ENCODE results near the gene ZFAND5. TPM values are rescaled to one million over a fixed set of nuclear protein-coding genes. Genes with fewer than 3 reads are reported as not detected.
A peak's percentile ranks its signal among the peaks of the same experiment; 100 is the strongest.

ZFAND5 gene
- total RNA-seq, 4 donors from 2014 or later: 124 to 488 (median 288) TPM

GRCh38 chr9:72304538-72304937 is 60.5 kb downstream of the ZFAND5 start:
- Histone ChIP-seq H3K27me3 (no peaks in the 10 kb centered on the region), H3K9me3 (no peaks in the 10 kb centered on the region), H3K27ac (peak overlapping the region in 3 of 4 donors; percentile 66 to 82 (median 78)), H3K4me3 (peak overlapping the region in 1 of 2 donors; percentile 38), H3K36me3 (no peaks in the 10 kb centered on the region), H3K4me1 (peaks cover 0 to 3% (median 0%) of the 10 kb centered on the region in 3 donors)
- ATAC-seq: no peak
- TF ChIP-seq POLR2A (IDR thresholded peaks at IDR 0.05) (no peak), EP300 (IDR thresholded peaks at IDR 0.05) (no peak), POLR2AphosphoS5 (IDR thresholded peaks at IDR 0.05) (no peak)
- TF ChIP-seq, protein P1, sequence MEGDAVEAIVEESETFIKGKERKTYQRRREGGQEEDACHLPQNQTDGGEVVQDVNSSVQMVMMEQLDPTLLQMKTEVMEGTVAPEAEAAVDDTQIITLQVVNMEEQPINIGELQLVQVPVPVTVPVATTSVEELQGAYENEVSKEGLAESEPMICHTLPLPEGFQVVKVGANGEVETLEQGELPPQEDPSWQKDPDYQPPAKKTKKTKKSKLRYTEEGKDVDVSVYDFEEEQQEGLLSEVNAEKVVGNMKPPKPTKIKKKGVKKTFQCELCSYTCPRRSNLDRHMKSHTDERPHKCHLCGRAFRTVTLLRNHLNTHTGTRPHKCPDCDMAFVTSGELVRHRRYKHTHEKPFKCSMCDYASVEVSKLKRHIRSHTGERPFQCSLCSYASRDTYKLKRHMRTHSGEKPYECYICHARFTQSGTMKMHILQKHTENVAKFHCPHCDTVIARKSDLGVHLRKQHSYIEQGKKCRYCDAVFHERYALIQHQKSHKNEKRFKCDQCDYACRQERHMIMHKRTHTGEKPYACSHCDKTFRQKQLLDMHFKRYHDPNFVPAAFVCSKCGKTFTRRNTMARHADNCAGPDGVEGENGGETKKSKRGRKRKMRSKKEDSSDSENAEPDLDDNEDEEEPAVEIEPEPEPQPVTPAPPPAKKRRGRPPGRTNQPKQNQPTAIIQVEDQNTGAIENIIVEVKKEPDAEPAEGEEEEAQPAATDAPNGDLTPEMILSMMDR (IDR thresholded peaks at IDR 0.05): no peak
- WGBS, 2 donors (ENCODE audit: low coverage in 1 of 2): 33 to 47% methylated on average over 1 of the region's 1 CpG

Other genes starting within 250 kb of the ZFAND5 start
- not detected for gene GDA, start 215.8 kb downstream of the ZFAND5 start, total RNA-seq
- gene TMC1, start 156.4 kb upstream of the ZFAND5 start, total RNA-seq: not detected